ENCODE data around the gene SEZ6L. TPM values are rescaled to one million over a fixed set of nuclear protein-coding genes. Genes with fewer than 3 reads are reported as not detected.

The SEZ6L gene
- total RNA-seq, 1 experiment from 2014 or later: not detected

DNA sequence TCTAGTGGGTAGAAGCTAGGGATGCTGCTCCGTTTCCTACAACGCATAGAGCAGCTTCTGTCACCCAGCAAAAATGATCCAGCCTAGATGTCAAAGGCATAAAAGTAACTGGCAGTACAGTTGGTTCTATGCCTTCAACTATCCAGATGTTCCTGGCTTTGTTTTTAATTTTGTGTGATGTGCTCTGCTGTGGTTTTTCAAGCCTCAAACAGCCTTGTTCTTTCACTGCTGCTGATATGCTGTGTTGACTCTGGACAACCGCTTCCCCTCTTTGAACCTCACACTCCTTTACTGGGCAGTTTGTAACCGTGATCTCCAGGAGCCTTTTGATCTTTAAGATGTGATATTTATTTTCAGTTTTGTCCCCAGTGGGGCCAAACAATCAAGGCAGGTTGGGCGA lies 116.4 kb downstream of the SEZ6L start:
- DNase-seq (ENCODE audit: low spot score): no peak
- in situ Hi-C loops (cut with HindIII; ENCODE audit: low sequenced_read_pairs): no loop called here

DNA sequence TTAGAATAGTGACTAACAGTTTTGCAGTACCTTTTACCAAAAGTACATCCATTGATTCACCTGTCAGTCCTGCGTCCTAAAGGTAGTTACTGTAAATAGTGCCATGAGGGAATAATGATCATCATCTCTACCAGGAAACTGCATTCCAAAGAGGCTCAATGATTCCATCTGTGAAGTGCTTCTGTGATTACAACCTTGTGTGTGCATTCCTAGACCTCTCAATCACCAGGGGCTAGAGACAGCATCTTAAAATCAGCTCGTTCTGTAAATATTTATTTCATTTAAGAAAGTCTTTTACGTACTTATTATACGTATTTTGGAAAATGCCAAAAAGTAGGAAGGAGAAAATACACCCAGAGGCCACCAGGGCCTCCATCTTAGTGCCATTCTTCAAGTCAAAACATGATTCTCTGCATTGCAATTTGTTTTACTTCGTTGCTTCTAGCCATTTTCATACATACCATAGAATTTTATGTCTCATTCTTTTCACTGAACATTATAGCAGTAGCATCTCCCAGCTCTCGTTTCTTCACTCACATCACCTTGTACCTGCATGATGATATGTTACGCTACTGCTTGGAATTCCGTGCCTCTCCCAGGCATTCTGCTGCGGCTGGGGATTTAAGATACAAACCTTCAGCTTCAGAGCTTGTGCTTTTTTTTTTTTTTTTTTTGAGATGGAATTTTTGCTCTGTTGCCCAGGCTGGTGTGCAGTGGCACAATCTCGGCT lies 117.0 kb downstream of the SEZ6L start:
- DNase-seq (ENCODE audit: low spot score): no peak
- in situ Hi-C loops (cut with HindIII; ENCODE audit: low sequenced_read_pairs): no loop called here

DNA sequence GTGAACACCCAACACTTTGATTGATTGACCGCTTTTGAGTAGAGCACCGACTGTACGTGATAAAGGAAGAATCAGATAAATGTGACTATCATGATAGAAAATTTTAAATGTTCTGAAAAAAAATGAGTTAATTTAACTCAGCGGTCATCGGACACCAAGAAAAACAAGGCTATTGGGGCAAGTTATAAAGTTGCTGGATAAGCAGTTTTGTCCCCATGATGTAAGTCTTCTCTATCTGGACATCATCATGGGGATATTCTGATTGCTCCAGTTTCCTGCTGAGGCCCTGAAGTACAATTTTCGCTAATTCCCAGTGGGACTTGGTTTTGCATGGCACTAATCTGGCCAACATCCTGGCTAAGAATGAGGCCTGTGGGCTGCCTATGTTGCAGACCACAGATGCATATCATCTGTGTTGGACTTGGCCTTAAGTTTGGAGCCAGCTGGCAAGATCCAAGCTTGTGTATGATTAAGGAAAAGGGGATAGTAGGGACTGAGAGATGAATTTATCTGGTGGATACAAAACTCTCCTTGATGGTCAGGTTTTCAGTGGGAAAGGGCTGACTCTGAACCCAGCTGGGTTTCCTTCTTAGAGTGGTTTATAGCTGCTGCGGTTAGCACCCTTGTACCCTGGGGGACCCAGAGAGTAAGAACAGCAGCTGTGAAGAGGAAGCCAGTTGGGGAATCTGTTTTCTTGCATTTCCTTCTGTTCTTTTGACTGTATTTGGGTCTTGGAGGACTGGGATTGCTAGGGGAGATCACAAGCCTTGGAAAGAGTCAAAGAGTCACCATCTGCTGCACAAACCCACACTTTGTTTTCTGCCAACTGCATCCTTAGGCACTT lies 118.3 kb downstream of the SEZ6L start:
- in situ Hi-C loops (cut with HindIII; ENCODE audit: low sequenced_read_pairs): no loop called here

GRCh38 chr22:26289611-26290101 lies 120.4 kb downstream of the SEZ6L start:
- in situ Hi-C loops (cut with HindIII; ENCODE audit: low sequenced_read_pairs): no loop called here
- DNase-seq (ENCODE audit: low spot score): no peak

More for the DNA sequence above, 118.3 kb downstream of the SEZ6L start:
- peak; percentile 38 for DNase-seq (ENCODE audit: low spot score)

- in situ Hi-C loops (cut with HindIII; ENCODE audit: low sequenced_read_pairs): no loop called here
- DNase-seq (ENCODE audit: low spot score): no peak
Measured at GRCh38 chr22:26291940-26292666, 122.8 kb downstream of the SEZ6L start.

DNA sequence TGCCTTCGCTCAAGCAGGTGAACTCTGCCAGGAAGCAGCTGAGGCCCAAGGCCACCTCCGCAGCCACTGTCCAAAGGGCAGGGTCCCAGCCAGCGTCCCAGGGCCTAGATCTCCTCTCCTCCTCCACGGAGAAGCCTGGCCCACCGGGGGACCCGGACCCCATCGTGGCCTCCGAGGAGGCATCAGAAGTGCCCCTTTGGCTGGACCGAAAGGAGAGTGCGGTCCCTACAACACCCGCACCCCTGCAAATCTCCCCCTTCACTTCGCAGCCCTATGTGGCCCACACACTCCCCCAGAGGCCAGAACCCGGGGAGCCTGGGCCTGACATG lies 123.4 kb downstream of the SEZ6L start:
- in situ Hi-C loops (cut with HindIII; ENCODE audit: low sequenced_read_pairs): no loop called here

GRCh38 chr22:26295563-26296126 lies 126.4 kb downstream of the SEZ6L start:
- no peak for DNase-seq (ENCODE audit: low spot score)
- in situ Hi-C loops (cut with HindIII; ENCODE audit: low sequenced_read_pairs): no loop called here

More for the DNA sequence above, 123.4 kb downstream of the SEZ6L start:
- DNase-seq (ENCODE audit: low spot score): no peak

DNA sequence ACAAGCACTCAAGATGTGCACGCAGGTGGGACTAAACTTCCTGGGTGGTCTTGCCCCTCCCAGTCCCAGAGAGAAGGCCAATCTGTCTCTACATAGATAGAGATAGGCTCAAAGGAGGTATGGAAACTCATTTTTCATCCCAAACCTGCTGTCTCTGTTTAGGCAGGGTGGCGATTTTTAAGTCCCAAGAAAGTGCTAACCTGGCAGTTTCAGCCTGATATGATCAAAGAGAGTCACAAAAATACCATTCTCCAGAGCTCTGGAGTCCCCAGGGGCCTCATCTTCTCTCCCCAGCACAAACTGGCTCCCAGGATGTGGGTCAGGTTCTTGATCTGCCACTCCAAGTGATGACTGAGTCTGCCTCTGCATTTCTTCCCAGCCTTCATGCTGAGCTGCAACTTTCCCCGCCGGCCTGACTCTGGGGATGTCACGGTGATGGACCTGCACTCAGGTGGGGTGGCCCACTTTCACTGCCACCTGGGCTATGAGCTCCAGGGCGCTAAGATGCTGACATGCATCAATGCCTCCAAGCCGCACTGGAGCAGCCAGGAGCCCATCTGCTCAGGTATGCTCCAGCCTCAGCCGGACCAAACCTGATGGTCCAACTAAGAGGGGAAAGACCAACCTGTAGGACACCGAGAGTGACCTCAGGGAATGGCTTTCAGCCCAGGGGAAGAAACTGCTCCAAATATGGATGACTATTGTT lies 129.5 kb downstream of the SEZ6L start:
- DNase-seq (ENCODE audit: low spot score): no peak
- in situ Hi-C loops (cut with HindIII; ENCODE audit: low sequenced_read_pairs): no loop called here

DNA sequence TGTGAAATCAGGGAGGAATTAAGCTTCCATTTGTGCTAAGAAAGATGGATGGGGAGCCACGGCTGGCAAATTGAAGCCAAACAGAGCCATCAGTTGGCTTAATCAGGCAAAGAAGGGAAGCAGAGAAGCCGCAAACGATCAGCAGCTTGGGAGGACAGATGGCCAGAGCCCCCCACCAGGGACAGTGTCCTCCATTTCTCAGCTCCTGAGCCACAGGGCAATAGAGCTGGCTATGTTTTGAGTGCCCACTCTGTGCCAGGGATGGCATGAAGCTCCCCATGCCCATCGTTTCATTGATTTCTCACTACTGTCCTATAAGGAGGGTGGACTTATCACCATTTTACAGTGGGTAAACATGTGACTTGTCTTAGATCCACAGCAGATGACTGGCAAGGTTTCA lies 133.5 kb downstream of the SEZ6L start:
- peak; percentile 95 for DNase-seq (ENCODE audit: low spot score)
- in situ Hi-C loops (cut with HindIII; ENCODE audit: low sequenced_read_pairs): no loop called here

GRCh38 chr22:26303475-26303874 lies 134.2 kb downstream of the SEZ6L start:
- no peak for DNase-seq (ENCODE audit: low spot score)

DNA sequence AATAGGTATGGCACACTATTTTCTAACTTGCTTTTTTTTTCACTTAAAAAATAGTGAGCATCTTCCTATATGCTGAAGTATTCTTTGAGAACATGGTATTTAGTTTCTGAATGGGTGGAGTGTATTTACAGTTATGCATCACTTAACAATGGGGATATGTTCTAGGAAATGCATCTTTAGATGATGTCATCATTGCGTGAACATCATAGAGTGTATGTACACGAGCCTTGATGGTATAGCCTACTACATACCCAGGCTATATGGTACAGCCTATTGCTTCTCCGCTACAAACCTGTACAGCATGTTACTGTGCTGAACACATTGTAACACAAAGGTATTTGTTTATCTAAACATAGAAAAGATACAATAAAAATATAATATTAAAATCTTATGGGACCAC lies 135.5 kb downstream of the SEZ6L start:
- in situ Hi-C loops (cut with HindIII; ENCODE audit: low sequenced_read_pairs): no loop called here
- DNase-seq (ENCODE audit: low spot score): no peak

More at GRCh38 chr22:26303475-26303874, 134.2 kb downstream of the SEZ6L start:
- in situ Hi-C loops (cut with HindIII; ENCODE audit: low sequenced_read_pairs): no loop called here

DNA sequence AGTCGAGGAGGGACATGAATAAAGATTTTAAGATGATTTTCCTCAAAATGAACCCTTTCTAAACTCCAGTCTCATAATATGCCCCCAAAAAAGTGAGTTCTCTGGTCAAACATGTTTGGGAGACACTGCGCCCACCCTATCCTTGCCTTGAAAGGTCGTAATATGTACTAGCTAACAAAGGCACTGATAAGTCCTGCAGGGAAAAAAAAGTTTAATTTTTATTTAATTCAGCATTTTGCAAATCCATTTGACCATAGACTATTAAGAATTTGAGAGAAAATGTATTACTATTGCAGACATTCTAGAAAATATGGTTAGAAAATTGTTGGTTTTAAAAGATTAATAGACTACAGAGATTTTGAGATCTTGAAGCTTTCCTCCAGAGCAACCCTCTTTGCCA lies 139.2 kb downstream of the SEZ6L start:
- in situ Hi-C loops (cut with HindIII; ENCODE audit: low sequenced_read_pairs): no loop called here
- no peak for DNase-seq (ENCODE audit: low spot score)

DNA sequence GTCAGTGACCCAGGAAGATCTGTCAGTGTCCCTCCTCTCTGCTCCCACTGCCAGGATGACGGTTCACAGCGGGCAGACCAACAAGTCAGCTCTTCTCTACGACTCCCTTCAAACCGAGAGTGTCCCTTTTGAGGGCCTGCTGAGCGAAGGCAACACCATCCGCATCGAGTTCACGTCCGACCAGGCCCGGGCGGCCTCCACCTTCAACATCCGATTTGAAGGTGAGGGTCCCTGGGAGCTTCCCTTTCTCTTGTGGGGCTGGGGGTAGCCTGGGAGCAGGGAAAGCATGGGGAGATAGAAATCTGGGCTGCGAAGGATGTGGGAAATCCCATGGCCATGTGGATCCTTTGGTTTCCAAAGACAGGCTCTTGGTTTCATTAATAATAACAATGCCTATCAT lies 141.4 kb downstream of the SEZ6L start:
- in situ Hi-C loops (cut with HindIII; ENCODE audit: low sequenced_read_pairs): no loop called here

GRCh38 chr22:26313291-26313690 lies 144.0 kb downstream of the SEZ6L start:
- no peak for DNase-seq (ENCODE audit: low spot score)
- in situ Hi-C loops (cut with HindIII; ENCODE audit: low sequenced_read_pairs): no loop called here

More for the DNA sequence above, 141.4 kb downstream of the SEZ6L start:
- no peak for DNase-seq (ENCODE audit: low spot score)

DNA sequence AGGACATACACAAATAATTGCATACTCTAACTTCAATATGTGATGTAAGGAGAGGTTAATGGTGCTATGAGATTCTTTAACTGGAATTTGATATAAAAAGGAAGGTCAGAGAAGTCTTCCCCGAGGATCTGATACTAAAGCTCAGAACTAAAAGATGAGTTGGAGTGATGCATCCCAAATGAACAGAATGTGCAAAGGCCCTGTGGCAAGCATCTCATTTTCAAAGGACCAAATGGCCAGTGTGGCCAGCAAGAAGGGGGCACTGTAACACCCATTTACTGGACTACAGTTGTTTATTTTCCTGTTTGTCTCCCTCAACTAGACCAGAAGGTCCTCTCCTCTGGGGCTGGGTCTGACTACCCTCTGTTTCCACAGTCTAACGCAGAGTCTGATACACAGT lies 144.9 kb downstream of the SEZ6L start:
- no peak for DNase-seq (ENCODE audit: low spot score)
- in situ Hi-C loops (cut with HindIII; ENCODE audit: low sequenced_read_pairs): no loop called here

DNA sequence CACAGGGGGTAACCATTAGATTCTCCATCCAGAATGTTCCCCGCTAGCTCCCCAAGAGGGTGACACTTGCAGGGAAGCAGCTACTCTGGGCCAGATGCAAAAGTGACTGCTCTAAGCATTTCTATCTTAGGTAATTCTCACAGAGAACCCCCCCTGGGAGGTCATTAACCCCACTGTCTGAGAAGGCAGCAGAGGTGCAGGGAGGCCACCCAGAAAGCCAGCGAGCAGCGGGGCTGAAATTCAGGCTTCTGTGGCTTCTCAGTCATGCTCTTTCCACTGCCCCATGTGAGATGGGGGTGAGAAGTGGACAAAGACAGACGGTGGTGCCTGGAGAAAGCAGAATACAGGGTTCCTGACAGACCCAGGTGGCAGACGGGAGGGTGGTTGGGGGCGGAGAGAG lies 145.4 kb downstream of the SEZ6L start:
- no peak for DNase-seq (ENCODE audit: low spot score)
- in situ Hi-C loops (cut with HindIII; ENCODE audit: low sequenced_read_pairs): no loop called here

DNA sequence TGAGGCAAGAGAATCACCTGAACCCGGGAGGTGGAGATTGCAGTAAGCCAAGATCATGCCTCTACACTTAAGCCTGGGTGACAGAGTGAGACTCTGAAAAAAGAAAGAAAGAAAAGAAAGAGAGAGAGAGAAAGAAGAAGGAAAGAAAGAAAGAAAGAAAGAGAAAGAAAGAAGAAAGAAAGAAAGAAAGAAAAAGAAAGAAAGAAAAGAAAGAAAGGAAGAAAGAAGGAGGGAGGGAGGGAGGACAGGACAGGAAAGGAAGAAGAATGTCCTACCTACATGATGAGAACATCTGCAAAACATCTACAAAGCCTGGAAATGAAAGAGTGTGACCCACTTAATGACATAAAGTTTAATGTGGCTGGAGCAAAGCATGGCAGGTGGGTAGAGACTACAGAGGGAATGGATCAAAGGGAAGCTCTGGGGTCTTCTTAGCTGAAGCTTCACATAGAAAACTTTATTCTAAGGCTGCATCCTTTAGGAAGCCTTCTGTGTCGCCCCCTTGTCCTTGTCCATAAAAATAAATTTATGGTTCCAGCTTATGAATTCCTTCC lies 147.5 kb downstream of the SEZ6L start:
- no peak for DNase-seq (ENCODE audit: low spot score)
- in situ Hi-C loops (cut with HindIII; ENCODE audit: low sequenced_read_pairs): no loop called here

DNA sequence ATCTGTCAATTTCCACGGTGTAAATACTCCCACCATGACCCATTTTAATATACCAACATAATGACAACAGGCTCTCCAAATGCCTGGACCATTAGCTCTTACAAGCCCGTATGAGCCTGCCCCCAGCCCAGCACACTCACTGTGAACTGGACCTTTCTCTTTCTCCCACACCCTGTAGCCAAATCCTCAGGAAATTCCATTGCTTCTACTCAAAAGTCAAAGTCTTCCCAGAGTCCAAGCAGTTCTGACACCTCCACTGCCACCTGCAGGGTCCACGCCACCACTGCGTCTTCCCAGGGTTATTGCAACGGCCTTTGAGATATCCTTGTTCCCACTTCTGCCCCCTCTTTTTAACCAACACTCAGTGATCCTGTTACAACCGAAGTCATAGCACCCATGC lies 149.7 kb downstream of the SEZ6L start:
- no peak for DNase-seq (ENCODE audit: low spot score)
- in situ Hi-C loops (cut with HindIII; ENCODE audit: low sequenced_read_pairs): no loop called here

DNA sequence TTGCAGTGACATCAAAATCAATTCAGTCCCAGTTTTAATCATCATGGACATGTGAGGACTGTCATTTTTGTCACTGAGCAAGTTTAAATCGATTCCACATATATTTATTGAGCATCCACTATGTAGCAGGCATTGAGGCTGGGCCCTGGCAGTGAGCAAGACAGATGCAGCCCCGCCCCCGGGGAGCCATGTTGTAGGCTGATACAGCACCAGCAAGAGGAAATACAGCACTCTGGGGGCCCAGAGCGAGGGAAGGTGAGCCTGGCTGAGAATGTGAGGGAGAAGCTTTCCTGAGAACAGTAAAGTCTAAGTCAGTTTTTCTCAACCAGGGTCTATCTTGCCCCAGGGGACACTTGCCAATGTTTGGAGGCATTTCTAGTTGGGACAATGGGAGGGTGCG lies 151.2 kb downstream of the SEZ6L start:
- in situ Hi-C loops (cut with HindIII; ENCODE audit: low sequenced_read_pairs): loop anchor here (10.0 kb wide), 1 partner anchor 546 kb away; no protein-coding TSS in a partner anchor

More for the DNA sequence above, 151.2 kb downstream of the SEZ6L start:
- no peak for DNase-seq (ENCODE audit: low spot score)

Data from G401 (cell line).